SKM-1 (cell line): ENCODE results near the gene RAB40B.
"Not testable (repeated sequence)": the region's sequence is repeated elsewhere in the genome, so short reads cannot be mapped to it uniquely, and the experiment has no call there.

ENCODE experiments used
- DNase-seq: peaks from one replicate; lab custom pipeline; 2025; ENCODE audit not compliant: unreplicated experiment; lab: John Stamatoyannopoulos, UW

The RAB40B gene

GRCh38 chr17:82668631-82669099 is 29.8 kb downstream of the RAB40B start:
- no peak for DNase-seq

- no peak for DNase-seq
These were observed 30.4 kb downstream of the RAB40B start for GRCh38 chr17:82668024-82668630.

- DNase-seq = no peak
These were observed 30.9 kb downstream of the RAB40B start for GRCh38 chr17:82667668-82668000.

DNA sequence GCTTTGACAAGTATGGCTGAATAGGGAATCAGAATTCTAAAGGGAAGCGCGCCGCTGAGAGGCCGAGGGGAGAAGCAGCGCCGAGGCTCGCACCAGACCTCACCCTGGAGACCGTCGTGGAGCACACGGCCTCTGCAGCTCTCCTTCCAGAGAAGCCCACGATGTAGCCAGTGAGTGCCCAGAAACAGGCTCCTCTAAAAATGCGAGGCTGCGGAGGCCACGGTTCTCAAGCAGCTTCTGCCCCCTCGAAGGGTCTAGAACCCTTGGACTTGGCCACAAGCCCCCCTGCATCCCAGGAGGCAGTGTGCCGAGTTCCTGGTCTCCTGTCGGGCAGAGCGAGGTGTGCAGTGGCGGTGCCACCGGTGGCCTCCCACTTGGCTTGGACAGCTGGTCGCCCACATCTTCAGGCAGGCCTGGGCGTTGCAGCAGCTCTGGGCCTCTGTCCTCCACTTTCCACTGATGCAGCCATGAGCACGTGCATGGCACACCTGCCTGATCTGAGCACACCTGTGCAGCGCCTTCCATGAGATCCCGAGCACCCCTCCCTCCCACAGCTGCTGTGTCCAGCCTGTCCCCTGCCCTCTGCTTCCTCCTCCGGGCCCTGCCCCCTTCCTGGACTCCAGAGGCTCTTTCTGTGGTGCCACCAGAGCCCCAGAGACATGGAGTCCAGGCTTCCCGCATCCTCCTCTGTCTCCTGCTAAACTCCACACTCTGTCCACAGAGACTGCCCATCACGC is 31.4 kb downstream of the RAB40B start:
- no peak for DNase-seq

DNA sequence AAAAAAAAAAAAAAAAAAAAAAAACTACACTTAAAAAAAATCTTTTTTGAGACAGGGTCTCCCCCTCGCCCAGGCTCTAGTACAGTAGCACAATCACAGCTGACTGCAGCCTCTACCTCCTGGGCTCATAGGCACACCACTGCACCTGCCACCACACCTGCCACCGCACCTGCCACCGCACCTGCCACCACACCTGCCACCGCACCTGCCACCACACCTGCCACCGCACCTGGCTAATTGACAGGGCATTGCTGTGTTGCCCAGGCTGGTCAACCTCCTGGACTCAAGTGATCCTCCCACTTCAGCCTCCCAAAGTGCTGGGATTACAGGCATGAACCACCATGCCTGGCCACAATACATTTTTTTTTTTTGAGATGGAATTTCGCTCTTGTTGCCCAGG is 32.6 kb downstream of the RAB40B start:
- DNase-seq = no peak

DNA sequence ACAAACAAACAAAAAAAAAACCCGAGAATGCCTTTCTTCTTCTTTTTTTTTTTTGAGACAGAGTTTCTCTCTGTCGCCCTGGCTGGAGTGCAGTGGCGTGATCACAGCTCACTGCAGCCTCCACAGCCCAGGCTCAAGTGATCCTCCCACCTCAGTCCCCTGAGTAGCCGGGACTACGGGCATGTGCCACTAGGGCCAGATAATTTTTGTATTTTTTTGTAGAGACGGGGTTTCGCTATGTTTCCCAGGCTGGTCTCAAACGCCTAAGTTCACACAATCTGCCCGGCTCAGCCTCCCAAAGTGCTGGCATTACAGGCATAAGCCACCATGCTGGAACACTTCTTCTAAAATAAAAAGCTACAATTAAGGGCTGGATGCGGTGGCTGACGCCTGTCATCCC is 33.3 kb downstream of the RAB40B start:
- no peak for DNase-seq

DNA sequence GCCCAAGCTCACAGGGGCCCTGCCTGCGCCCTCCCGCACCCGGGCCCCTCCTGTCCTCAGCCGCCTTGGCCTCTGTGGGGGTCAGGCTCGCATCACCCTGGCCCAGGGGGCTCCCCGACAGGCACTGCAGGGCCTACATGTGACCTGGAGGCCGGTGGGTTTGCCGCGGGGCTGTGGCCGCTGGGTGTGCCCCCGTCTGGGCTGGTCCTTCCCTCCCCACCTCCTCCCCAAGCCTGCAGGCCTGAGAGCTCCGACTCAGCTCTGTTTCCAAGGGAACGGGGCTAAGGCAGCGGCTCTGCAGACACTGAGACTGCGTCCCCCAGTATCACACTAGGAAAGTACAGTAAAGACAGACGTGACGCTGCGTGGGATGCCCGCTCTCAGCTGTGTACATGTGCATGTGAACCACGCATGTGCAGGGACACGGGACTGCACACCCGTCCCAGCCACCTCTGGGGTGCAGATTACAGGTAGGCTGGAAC is 33.8 kb downstream of the RAB40B start:
- DNase-seq = no peak

- no peak for DNase-seq
These were observed 34.3 kb downstream of the RAB40B start for GRCh38 chr17:82664276-82664575.

DNA sequence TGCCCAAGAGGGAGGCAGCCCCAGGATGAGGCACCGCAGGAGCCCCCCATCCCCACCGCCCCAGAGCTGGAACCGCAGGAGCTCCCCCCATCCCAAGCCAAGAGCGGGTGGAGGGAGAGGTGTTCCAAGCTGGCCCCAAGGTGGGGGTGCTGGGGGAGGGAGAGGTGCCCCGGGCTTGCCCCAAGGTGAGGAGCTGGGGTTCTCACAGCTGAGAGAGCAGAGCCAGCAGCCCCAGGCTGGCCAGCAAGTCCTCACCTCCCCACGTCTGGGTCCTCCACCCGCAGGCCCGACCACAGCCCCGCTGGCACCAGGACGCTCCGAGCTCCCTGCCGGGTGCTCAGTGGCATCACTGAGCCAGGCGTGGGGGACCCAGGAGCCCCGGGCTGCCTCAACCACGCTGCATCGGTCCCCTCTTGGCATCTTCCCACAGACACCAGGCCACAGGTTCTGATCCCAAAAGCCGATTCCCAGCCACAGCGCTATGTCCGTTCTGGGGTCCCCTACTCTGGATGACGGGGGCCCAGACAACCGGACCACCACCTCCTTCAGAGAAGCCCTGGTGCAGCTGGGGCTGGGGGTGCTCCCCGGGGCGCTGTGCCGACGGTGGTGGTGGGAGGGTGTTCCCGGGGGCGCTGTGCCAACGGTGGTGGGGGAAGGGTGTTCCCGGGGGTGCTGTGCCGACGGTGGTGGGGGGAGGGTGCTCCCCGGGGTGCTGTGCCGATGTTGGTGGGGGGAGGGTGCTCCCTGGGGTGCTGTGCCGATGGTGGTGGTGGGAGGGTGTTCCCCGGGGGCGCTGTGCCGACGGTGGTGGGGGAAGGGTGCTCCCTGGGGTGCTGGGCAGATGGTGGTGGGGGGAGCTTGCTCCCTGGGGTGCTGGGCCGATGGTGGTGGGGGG is 34.9 kb downstream of the RAB40B start:
- DNase-seq = no peak

DNA sequence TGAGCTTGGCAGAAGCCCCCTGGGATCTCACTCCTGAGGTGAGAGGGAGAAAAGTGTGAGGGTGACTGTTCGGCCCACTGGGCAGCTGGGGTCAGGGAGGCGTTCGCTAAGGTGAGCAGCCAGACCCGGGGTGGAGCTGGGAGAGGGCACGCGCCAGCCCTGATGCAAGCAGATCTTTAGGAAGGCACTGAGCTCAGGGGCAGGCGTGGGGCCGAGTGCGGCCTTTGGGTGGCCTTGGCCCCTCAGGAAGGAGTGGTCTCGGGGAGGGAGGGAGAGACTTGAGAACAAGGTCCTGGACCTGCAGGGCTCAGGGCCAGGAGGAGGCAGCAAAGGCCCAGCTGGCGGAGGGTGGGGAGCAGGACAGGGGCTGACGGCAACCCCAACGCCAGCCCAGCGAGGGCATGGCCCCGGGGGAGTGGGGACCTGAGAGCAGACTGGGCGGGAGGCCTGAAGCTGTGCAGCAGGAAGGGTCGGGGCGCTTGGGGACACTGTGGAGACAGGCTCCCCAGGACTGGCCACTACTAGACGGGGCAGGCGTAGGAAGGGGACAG is 35.7 kb downstream of the RAB40B start:
- DNase-seq = no peak

- DNase-seq = no peak
These were observed 36.5 kb downstream of the RAB40B start for GRCh38 chr17:82661717-82662683.

- DNase-seq = no peak
These were observed 38.6 kb downstream of the RAB40B start for GRCh38 chr17:82659886-82660285.

- DNase-seq = no peak
These were observed 39.6 kb downstream of the RAB40B start for GRCh38 chr17:82658796-82659452.

- DNase-seq = no peak
These were observed 40.2 kb downstream of the RAB40B start for GRCh38 chr17:82658331-82658730.

GRCh38 chr17:82657926-82658325 is 40.6 kb downstream of the RAB40B start:
- no peak for DNase-seq

DNA sequence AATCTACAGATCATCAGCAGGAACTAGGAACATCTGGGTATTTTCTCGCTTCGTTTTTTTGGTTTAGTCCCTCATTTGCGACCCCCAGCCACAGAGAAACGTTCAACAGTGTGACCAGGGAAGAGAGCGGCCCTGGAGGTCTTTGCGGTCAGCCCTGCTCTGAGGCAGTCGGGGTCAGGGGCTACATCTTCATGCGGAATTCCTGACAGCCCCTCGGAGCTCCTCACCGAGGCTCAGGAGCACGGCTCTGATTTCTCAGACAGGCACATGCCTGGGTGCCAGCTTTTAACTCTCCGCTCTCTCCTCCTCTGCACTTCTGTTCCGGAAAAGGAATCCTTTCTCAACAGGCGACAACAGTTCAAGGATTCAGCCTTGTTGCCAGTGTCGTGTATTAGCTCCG is 42.2 kb downstream of the RAB40B start:
- DNase-seq = no peak

GRCh38 chr17:82655523-82655922 is 43.0 kb downstream of the RAB40B start:
- DNase-seq = no peak

DNA sequence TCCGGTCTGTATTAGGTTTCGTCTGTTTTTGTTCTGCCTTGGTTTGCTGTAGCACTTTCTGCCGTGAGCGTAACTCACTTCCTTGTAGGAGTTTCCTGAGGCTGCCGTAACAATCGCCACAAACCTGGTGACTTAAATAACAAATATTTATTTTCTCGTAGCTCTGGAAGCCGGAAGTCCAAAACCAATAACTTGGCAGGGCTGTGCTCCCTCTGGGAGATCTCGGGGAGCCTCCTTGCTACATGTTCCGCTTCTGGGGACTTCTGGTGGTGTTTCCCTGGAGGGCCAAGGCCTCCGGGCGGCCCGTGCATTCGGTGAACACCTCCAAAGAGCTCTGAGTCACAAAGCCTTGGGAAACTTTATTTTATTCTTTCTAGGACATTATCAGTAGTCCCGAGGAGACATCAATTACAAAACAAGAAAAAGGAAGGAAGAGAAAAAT is 43.4 kb downstream of the RAB40B start:
- DNase-seq = no peak

DNA sequence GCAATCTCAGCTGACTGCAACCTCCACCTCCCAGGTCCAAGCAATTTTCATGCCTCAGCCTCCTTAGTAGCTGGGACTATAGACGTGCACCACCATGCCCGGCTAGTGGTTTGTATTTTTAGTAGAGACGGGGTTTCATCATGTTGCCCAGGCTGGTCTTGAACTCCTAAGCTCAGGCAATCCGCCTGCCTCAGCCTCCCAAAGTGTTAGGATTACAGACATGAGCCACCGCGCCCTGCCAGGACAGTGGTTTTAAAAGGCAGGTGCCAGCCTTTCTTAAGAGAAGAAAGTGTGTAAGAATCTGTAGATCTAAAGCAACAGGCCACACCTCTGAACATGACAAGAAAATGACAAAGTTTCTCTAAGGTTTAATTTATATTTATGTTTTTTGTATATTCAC is 43.9 kb downstream of the RAB40B start:
- DNase-seq = not testable (repeated sequence)
